ENCODE measurements around the gene POLN.
"Not testable (repeated sequence)": the region's sequence is repeated elsewhere in the genome, so short reads cannot be mapped to it uniquely, and the experiment has no call there.

Gene POLN

DNA sequence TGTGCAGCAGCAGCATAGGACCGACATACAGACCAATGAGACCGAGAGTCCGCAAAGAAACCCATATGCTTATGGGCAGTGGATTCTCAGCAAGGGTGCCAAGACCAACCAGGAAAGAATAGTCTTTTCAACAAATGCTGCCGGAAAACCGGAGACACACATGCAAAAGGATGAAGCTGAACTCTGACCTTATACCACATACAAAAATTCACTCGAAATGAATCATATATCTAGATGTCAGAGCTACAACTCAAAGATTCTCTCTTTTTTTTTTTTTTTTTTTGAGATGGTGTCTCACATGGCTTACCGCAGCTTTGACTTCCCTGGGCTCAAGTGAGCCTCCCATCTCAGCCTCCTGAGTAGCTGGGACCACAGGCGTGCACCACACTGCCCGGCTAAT, 36.0 kb upstream of the POLN start:
- H3K27ac ChIP-seq, result no peak overlapping the region
- no peak for DNase-seq
- no peaks in the 10 kb centered on the region for H3K9me3 ChIP-seq (ENCODE audit: severe bottlenecking)
- TF ChIP-seq, protein P1, sequence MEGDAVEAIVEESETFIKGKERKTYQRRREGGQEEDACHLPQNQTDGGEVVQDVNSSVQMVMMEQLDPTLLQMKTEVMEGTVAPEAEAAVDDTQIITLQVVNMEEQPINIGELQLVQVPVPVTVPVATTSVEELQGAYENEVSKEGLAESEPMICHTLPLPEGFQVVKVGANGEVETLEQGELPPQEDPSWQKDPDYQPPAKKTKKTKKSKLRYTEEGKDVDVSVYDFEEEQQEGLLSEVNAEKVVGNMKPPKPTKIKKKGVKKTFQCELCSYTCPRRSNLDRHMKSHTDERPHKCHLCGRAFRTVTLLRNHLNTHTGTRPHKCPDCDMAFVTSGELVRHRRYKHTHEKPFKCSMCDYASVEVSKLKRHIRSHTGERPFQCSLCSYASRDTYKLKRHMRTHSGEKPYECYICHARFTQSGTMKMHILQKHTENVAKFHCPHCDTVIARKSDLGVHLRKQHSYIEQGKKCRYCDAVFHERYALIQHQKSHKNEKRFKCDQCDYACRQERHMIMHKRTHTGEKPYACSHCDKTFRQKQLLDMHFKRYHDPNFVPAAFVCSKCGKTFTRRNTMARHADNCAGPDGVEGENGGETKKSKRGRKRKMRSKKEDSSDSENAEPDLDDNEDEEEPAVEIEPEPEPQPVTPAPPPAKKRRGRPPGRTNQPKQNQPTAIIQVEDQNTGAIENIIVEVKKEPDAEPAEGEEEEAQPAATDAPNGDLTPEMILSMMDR (IDR thresholded peaks at IDR 0.05; ENCODE audit: low read depth, low read length), result no peak
- H3K27me3 ChIP-seq (ENCODE audit: insufficient read depth, low read depth, severe bottlenecking), result no peaks in the 10 kb centered on the region
- no peaks in the 10 kb centered on the region for H3K36me3 ChIP-seq
- no peak overlapping the region for H3K4me3 ChIP-seq (ENCODE audit: low read depth, low read length)

DNA sequence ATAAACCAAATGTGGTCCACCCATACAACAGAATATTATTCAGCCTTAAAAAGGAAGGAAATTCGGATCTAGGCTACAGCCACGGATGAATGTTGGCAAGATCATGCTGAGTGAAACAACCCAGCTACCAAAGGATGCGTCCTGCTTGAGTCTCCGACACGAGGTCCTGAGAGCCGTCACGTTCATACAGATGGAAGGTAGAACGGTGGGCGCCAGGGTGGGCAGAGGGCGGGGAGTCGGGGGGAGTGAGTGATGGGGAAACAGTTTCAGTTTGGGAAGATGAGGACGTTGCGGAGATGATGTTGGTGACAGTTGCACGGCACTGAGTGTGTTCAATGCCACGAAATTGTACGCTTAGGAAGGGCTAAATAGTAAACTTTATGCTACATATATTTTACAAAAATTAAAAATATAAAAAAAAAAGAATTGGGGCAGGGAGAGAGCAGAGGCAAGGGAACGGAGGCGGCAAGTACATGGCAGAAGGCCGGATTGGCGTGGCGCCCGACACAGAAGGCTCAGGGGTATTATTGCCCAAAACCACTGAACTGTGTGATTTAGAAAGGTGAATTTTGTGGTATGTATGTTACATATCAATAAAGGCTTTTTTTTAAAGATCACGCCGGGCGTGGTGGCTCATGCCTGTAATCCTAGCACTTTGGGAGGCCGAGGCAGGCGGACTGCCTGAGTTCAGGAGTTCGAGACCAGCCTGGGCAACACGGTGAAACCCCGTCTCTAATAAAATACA, 34.8 kb upstream of the POLN start:
- TF ChIP-seq, protein P1 (IDR thresholded peaks at IDR 0.05; ENCODE audit: low read depth, low read length), result no peak
- H3K9me3 ChIP-seq (ENCODE audit: severe bottlenecking), result no peaks in the 10 kb centered on the region
- DNase-seq, result no peak
- H3K4me3 ChIP-seq (ENCODE audit: low read depth, low read length), result no peak overlapping the region
- no peaks in the 10 kb centered on the region for H3K36me3 ChIP-seq
- H3K27ac ChIP-seq, result no peak overlapping the region
- no peaks in the 10 kb centered on the region for H3K27me3 ChIP-seq (ENCODE audit: insufficient read depth, low read depth, severe bottlenecking)

DNA sequence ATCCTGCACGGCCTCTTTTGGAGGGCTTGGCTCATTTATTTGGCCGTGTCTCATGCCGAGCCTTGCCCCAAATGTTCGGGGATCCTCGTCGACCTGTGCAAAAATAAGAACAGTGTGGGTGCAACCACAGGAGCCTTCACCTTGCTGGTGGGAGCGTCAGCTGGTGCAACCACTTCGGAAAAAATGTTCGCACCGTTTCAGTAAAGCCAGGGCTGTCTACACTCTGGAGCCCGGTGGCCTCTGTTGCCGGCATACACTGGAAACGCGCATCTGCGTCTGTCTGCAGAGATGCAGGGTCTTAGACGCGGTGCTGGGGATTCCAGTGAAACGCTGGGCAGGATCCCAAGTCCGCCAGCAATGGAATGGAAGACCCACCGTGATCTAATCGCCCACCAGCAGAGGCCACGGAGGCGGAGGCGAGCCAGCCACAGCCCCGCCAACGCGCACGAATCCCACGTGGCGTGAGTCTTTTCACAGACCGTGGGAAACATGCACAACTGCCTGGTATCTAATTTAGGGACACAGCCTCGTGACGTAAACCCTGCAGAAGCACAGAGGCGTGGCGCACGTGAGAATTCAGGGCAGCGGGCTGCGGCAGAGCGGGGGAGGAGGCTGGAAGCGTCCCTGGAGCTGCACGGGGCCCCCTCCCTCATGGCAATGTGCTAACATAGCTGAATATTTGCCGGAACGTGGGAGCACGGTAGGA, 33.8 kb upstream of the POLN start:
- Histone ChIP-seq H3K27me3 (ENCODE audit: insufficient read depth, low read depth, severe bottlenecking) (no peaks in the 10 kb centered on the region), H3K4me3 (ENCODE audit: low read depth, low read length) (no peak overlapping the region), H3K36me3 (no peaks in the 10 kb centered on the region), H3K9me3 (ENCODE audit: severe bottlenecking) (no peaks in the 10 kb centered on the region), H3K27ac (no peak overlapping the region)
- TF ChIP-seq, protein P1 (IDR thresholded peaks at IDR 0.05; ENCODE audit: low read depth, low read length), result no peak
- no peak for DNase-seq

DNA sequence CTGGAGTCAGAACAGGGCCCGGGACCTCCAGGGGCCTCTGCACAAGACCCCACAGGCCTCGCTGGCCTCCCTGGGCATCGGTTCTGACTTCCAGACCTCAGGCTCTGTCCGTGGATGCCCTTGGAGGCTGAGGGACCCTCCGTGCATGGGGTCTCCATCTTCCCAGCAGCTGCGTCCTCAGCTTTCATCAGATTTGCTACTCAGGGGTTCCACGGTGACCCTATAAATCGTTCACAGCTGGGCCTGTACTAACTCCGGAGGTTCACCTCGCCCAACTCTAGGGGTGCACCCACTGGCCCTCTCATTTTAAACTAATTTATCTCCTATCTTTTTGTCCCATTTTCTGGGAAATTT, 33.1 kb upstream of the POLN start:
- H3K4me3 ChIP-seq (ENCODE audit: low read depth, low read length); DNase-seq; H3K27me3 ChIP-seq (ENCODE audit: insufficient read depth, low read depth, severe bottlenecking); H3K9me3 ChIP-seq (ENCODE audit: severe bottlenecking); H3K27ac ChIP-seq; H3K36me3 ChIP-seq: not testable (repeated sequence)

DNA sequence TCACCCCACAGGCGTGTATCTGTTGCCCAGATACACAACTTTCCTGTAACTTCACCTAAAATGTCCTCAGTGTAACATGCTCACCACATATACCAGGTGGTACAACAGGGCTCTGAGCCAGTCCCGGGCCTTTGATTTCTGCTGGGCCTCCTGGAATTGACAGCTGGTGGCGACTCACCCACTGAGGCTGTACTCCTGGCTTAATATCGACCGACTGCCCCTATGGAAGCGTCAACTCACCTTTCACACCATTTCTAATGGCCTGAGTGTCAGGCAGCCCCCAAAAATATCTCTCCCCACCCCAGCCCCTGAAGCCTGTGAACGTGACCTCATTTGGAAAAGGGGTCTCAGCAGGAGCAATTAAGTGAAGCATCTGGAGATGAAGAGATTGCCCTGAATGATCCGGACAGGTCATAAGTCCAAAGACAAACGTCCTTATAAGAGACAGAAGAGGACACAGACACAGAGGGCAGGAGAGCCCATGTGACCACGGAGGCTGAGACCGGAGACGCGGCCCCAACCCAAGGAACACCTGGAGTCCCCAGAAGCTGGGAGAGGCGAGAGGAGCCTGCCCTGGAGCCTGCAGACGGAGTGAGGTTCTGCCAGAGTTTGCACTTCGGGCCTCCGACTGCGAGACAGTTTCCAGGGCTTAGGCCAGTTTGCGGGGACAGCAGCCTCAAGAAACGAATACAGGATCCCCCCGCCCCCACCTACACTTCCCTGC, 32.6 kb upstream of the POLN start:
- DNase-seq, result no peak
- no peaks in the 10 kb centered on the region for H3K36me3 ChIP-seq
- H3K9me3 ChIP-seq (ENCODE audit: severe bottlenecking), result no peaks in the 10 kb centered on the region
- TF ChIP-seq, protein P1 (IDR thresholded peaks at IDR 0.05; ENCODE audit: low read depth, low read length), result no peak
- H3K27ac ChIP-seq, result no peak overlapping the region
- H3K4me3 ChIP-seq (ENCODE audit: low read depth, low read length), result no peak overlapping the region
- no peaks in the 10 kb centered on the region for H3K27me3 ChIP-seq (ENCODE audit: insufficient read depth, low read depth, severe bottlenecking)

DNA sequence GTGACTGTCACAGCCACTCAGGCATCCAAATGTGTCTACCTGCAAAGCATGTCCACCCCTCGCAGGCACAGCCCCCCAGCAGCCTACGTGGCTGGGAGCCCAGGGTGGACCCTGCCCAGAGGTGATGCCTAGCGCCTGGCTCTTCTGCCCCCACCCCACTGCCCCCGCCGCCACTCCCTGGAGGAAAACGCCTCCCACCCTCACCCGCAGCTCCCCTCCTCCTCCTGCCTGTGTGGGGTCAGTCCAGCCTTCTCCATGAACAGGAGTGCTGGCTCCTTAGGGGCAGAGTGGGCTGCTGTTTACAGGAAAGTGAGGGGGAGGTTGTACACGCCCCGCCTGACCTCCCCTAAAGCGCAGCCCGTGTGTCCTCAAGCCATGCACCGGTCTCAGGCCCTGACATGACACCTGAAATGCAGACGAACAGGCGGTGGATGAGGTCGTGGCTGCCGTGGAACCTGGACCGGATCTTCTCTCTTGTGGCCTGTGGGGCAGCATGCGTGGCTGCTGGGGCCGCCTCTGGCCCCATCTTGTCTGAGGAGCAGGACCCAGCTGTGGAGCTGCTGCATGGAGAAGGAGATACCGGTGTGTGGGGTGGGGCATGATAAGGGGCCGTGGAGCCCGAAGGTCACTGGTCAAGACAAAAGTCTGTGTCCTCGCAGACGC, 31.9 kb upstream of the POLN start:
- H3K27ac ChIP-seq, result no peak overlapping the region
- TF ChIP-seq, protein P1 (IDR thresholded peaks at IDR 0.05; ENCODE audit: low read depth, low read length), result no peak
- no peaks in the 10 kb centered on the region for H3K9me3 ChIP-seq (ENCODE audit: severe bottlenecking)
- DNase-seq, result no peak
- H3K36me3 ChIP-seq, result no peaks in the 10 kb centered on the region
- no peak overlapping the region for H3K4me3 ChIP-seq (ENCODE audit: low read depth, low read length)
- H3K27me3 ChIP-seq (ENCODE audit: insufficient read depth, low read depth, severe bottlenecking), result no peaks in the 10 kb centered on the region
